GM21723 (cell line): Measurements from ENCODE around the gene DOCK4.

Experiments
- ATAC-seq: cut with Tn5 transposase; IDR thresholded peaks from one replicate; pipeline ENCODE4 v1.9.1; 2021; ENCODE audit warnings: mild to moderate bottlenecking, moderate library complexity; ENCODE audit not compliant: unreplicated experiment

The DOCK4 gene

GRCh38 chr7:112084520-112084971 is 121.7 kb downstream of the DOCK4 start:
- ATAC-seq, result peak; percentile 59

GRCh38 chr7:112083776-112084355 is 122.3 kb downstream of the DOCK4 start:
- no peak for ATAC-seq

- no peak for ATAC-seq
Measured at GRCh38 chr7:112082306-112082705, 123.9 kb downstream of the DOCK4 start.

- ATAC-seq, result no peak
Measured at GRCh38 chr7:112081778-112082177, 124.4 kb downstream of the DOCK4 start.

GRCh38 chr7:112080978-112081377 is 125.2 kb downstream of the DOCK4 start:
- ATAC-seq, result peak; percentile 46

- ATAC-seq, result peak; percentile 86
Measured at GRCh38 chr7:112080441-112080840, 125.8 kb downstream of the DOCK4 start.

GRCh38 chr7:112079673-112080072 is 126.5 kb downstream of the DOCK4 start:
- ATAC-seq, result no peak

- ATAC-seq, result no peak
Measured at GRCh38 chr7:112079122-112079521, 127.1 kb downstream of the DOCK4 start.

- ATAC-seq, result no peak
Measured at GRCh38 chr7:112076324-112076723, 129.9 kb downstream of the DOCK4 start.

- ATAC-seq, result no peak
Measured at GRCh38 chr7:112074464-112074863, 131.7 kb downstream of the DOCK4 start.

GRCh38 chr7:112073530-112073929 is 132.7 kb downstream of the DOCK4 start:
- no peak for ATAC-seq

GRCh38 chr7:112072541-112073245 is 133.5 kb downstream of the DOCK4 start:
- no peak for ATAC-seq

- ATAC-seq, result no peak
Measured at GRCh38 chr7:112071856-112072255, 134.3 kb downstream of the DOCK4 start.

GRCh38 chr7:112070674-112071256 is 135.4 kb downstream of the DOCK4 start:
- ATAC-seq, result no peak

GRCh38 chr7:112069879-112070321 is 136.3 kb downstream of the DOCK4 start:
- ATAC-seq, result no peak

- no peak for ATAC-seq
Measured at GRCh38 chr7:112068967-112069366, 137.2 kb downstream of the DOCK4 start.

GRCh38 chr7:112067632-112068540 is 138.3 kb downstream of the DOCK4 start:
- no peak for ATAC-seq

- no peak for ATAC-seq
Measured at GRCh38 chr7:112067200-112067599, 139.0 kb downstream of the DOCK4 start.

GRCh38 chr7:112065758-112066157 is 140.4 kb downstream of the DOCK4 start:
- no peak for ATAC-seq

- ATAC-seq, result no peak
Measured at GRCh38 chr7:112064627-112065385, 141.4 kb downstream of the DOCK4 start.
